HG03175 (cell line): ENCODE results near the gene ERCC6L2.

Experiments
- ATAC-seq: cut with Tn5 transposase; IDR thresholded peaks from one replicate; pipeline ENCODE4 v1.9.1; 2021; ENCODE audit warnings: mild to moderate bottlenecking, moderate library complexity; ENCODE audit not compliant: unreplicated experiment

The ERCC6L2 gene

GRCh38 chr9:95910770-95911340, 35.4 kb downstream of the ERCC6L2 start:
- no peak for ATAC-seq

GRCh38 chr9:95912773-95913172, 37.3 kb downstream of the ERCC6L2 start:
- no peak for ATAC-seq

GRCh38 chr9:95920017-95920416, 44.5 kb downstream of the ERCC6L2 start:
- no peak for ATAC-seq

GRCh38 chr9:95923794-95924193, 48.3 kb downstream of the ERCC6L2 start:
- ATAC-seq: no peak

- ATAC-seq: no peak
Observed at GRCh38 chr9:95924987-95925386, 49.5 kb downstream of the ERCC6L2 start.

- no peak for ATAC-seq
Observed at GRCh38 chr9:95927271-95928004, 51.9 kb downstream of the ERCC6L2 start.

- no peak for ATAC-seq
Observed at GRCh38 chr9:95930277-95930676, 54.8 kb downstream of the ERCC6L2 start.

- no peak for ATAC-seq
Observed at GRCh38 chr9:95935861-95936578, 60.5 kb downstream of the ERCC6L2 start.

- ATAC-seq: no peak
Observed at GRCh38 chr9:95936579-95937075, 61.1 kb downstream of the ERCC6L2 start.

GRCh38 chr9:95937131-95937530, 61.6 kb downstream of the ERCC6L2 start:
- no peak for ATAC-seq

GRCh38 chr9:95938724-95939123, 63.2 kb downstream of the ERCC6L2 start:
- ATAC-seq: no peak

- no peak for ATAC-seq
Observed at GRCh38 chr9:95939472-95939871, 64.0 kb downstream of the ERCC6L2 start.

- no peak for ATAC-seq
Observed at GRCh38 chr9:95940265-95940664, 64.8 kb downstream of the ERCC6L2 start.

GRCh38 chr9:95942016-95942415, 66.5 kb downstream of the ERCC6L2 start:
- no peak for ATAC-seq

GRCh38 chr9:95947118-95947517, 71.6 kb downstream of the ERCC6L2 start:
- ATAC-seq: no peak

GRCh38 chr9:95952471-95952870, 77.0 kb downstream of the ERCC6L2 start:
- no peak for ATAC-seq

GRCh38 chr9:95953986-95954385, 78.5 kb downstream of the ERCC6L2 start:
- ATAC-seq: no peak

- ATAC-seq: no peak
Observed at GRCh38 chr9:95954940-95955339, 79.4 kb downstream of the ERCC6L2 start.

- no peak for ATAC-seq
Observed at GRCh38 chr9:95962936-95963335, 87.4 kb downstream of the ERCC6L2 start.

GRCh38 chr9:95963659-95964058, 88.2 kb downstream of the ERCC6L2 start:
- no peak for ATAC-seq

GRCh38 chr9:95966306-95966705, 90.8 kb downstream of the ERCC6L2 start:
- no peak for ATAC-seq

GRCh38 chr9:95970317-95970716, 94.8 kb downstream of the ERCC6L2 start:
- no peak for ATAC-seq
